HG03066 (cell line): ENCODE results near the gene LUC7L2.
"Not testable (repeated sequence)": the region's sequence is repeated elsewhere in the genome, so short reads cannot be mapped to it uniquely, and the experiment has no call there.

Experiments used
- ATAC-seq: cut with Tn5 transposase; IDR thresholded peaks from one replicate; pipeline ENCODE4 v1.9.1; 2021; ENCODE audit warnings: low read depth; ENCODE audit not compliant: unreplicated experiment

The LUC7L2 gene

GRCh38 chr7:139393621-139394211 lies 34.0 kb downstream of the LUC7L2 start:
- no peak for ATAC-seq

- ATAC-seq: no peak
Measured at GRCh38 chr7:139394540-139394939, 34.8 kb downstream of the LUC7L2 start.

DNA sequence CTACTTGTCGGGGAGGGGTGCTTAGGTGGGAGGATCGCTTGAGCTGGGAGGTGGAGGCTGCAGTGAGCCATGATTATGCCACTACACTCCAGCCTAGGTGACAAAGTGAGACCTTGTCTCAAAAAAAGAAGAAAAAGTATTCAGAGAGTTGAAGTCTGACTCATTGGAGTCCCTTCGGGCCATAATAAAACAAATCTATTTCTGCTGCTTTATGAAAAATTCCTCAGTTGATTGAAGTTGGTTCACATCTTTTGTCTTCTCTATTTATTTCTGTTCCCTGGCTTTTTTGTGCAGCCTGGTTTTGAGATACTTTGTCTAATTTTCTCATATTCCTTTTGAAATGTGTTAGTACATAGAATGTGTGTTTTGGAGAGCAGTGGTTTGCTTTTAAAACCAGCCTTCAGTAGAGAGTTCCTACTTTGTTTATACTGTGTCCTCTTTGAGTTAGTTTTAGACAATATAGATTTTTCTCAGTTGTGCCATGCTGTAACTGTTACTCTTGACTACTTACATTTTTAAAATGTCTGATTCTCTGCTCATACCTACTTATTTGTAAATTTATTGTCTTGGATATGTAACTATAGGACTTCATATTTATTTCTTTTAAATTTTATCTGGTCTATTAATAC lies 36.7 kb downstream of the LUC7L2 start:
- ATAC-seq: no peak

GRCh38 chr7:139397192-139397591 lies 37.5 kb downstream of the LUC7L2 start:
- no peak for ATAC-seq

- ATAC-seq: no peak
Measured at GRCh38 chr7:139403601-139404000, 43.9 kb downstream of the LUC7L2 start.

DNA sequence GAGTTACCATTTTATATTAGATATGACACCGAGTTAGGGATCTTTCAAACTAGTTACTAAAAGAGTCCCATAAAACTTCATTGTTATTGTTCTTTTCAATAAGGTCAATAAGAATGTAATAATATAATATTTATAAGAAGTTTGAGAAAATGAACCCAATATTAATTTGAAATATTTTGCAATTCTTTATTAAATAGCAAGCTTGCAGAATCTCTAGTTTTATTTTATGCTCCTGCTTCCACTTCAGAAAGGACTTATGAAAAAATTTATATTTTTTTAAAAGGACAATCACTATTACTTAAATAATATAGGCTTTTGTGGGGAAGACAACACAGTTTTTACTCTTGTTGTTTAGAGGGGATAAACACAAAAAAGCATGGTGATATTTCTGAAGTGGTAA lies 47.9 kb downstream of the LUC7L2 start:
- ATAC-seq: no peak

DNA sequence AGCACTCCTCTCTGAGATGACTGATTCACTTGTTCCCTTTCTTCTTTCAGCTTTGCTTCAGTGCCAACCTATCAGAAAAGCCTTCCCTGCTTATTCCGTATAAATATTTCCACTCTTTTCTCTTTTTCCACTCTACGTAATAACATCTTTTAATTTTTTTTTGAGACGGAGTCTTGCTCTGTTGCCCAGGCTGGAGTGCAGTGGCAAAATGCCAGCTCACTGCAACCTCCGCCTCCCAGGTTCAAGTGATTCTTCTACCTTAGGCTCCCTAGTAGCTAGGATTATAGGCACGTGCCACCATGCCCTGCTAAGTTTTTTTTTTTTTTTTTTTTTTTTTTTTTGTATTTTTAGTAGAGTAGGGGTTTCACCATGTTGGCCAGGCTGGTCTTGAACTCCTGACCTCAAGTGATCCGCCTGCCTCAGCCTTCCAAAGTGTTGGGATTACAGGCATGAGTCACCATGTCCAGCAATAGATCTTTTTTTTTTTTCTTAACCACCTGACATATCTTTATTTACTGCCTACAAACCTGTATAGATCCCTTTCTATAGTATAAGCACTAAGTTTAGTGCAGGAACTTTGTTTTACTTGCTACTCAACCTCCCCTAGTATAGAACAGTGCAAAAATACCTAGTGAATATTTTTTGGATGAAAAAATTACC lies 55.2 kb downstream of the LUC7L2 start:
- ATAC-seq: not testable (repeated sequence)

DNA sequence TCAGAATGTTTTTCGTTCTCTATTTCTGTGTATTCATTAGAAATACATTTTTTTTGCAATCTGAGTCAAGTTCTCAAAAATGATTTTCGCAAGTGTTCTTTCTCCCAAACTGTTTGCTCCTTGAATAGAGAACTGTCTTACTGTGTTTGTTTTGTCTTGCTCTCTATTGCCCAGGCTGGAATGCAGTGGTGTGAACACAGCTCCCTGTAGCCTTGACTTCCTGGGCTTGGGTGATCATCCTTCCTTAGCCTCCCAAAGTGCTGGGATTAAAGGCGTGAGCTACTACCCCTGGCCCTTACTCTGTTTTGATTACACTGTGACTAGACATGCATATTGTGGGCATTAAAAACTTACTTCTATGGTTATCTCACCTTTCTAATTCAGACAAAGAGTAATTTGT lies 56.7 kb downstream of the LUC7L2 start:
- no peak for ATAC-seq

DNA sequence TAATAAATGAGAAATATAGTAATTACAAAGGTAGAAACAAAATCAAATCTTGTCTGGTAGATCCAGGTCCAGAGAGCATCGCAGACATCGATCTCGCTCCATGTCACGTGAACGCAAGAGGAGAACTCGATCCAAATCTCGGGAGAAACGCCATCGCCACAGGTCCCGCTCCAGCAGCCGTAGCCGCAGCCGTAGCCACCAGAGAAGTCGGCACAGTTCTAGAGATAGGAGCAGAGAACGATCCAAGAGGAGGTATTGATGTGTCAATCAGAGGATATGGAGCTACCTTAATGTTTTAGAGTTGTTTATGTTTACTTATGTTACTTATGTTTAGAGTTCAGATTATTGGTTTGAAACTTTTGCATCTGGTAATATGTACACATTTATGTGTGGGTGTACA lies 57.8 kb downstream of the LUC7L2 start:
- no peak for ATAC-seq

DNA sequence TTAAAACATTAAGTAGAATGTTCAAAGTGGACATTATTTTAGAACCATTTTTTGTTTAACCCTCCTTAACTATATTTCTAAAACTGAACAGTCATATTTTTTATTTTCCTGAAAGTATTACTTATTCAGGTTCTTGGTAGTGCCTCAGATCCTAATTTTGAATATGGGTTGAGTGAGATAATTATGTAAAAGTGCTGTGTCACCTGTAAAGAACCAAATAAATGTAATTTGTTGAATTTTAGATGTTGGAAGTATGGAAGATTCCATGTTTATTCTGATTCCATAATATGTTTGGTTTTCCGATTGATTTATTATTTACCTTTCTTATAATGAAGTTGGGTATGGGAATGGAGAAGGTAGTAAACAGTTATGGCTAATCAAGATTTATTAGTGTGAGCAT lies 61.4 kb downstream of the LUC7L2 start:
- no peak for ATAC-seq

DNA sequence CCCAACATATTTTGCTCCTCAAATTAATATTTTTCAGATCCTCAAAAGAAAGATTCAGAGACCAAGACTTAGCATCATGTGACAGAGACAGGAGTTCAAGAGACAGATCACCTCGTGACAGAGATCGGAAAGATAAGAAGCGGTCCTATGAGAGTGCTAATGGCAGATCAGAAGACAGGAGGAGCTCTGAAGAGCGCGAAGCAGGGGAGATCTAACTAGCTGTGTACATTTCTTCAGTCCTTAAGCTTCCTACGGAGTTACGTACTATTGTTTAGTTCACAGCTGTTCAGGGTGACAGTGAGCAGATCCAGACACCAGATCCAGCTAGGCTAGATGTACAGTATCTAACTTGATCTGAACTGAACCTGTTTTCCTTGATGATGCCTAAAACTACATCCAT lies 62.4 kb downstream of the LUC7L2 start:
- no peak for ATAC-seq

- no peak for ATAC-seq
Measured at GRCh38 chr7:139423091-139423490, 63.4 kb downstream of the LUC7L2 start.

DNA sequence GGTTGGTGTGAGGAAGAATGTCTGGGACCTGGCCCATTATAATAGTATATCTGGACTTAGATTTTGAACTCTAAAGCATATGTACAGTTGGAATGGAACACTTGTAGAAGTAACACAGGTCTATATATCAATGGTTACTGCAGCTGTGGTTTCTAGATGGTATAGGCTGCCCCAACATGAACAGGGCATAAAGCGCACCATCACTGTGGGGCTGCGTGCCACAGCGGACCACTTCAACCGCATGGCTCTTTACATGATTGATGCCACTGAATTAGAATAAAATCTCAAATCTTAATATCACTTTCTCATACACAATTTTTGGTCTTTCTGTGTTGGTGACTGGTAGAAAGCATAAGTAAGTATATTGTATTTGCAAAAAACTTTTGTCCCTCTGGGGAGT lies 64.3 kb downstream of the LUC7L2 start:
- ATAC-seq: no peak

DNA sequence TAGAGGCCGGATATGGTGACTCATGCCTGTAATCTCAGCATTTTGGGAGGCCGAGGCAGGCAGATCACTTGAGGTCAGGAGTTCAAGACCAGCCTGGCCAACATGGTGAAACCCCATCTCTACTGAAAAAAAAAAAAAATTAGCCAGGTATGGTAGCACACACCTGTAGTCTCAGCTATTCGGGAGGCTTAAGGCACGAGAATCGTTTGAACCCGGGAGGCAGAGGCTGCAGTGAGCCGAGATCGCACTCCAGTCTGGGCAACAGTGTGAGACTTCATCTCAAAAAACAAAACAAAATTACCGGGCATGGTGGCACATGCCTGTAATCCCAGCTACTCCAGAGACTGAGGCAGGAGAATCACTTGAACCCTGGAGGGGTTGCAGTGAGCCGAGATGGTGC lies 66.0 kb downstream of the LUC7L2 start:
- not testable (repeated sequence) for ATAC-seq

GRCh38 chr7:139426258-139427028 lies 66.7 kb downstream of the LUC7L2 start:
- no peak for ATAC-seq

DNA sequence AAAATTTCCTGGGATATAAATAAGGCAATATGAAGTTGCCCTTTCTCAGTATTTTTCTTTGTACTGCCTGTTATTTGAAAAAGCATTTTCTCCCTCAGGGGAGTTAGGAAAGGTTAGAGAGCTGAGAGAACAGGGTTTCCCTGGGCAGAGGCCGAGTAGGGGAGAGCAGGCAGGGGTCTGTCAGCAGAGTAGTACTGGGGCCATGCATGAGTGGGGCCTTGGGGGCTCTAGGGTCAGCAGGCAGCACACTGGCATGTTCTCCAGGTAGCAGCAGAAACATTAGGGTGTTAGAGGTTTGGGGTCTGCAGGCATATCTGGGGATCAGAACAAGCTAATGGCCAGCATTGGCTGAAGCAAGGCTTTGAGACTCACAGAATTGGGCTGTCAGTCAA lies 67.3 kb downstream of the LUC7L2 start:
- no peak for ATAC-seq

GRCh38 chr7:139427788-139428187 lies 68.1 kb downstream of the LUC7L2 start:
- no peak for ATAC-seq

- ATAC-seq: not testable (repeated sequence)
Measured at GRCh38 chr7:139429735-139430134, 70.0 kb downstream of the LUC7L2 start.

DNA sequence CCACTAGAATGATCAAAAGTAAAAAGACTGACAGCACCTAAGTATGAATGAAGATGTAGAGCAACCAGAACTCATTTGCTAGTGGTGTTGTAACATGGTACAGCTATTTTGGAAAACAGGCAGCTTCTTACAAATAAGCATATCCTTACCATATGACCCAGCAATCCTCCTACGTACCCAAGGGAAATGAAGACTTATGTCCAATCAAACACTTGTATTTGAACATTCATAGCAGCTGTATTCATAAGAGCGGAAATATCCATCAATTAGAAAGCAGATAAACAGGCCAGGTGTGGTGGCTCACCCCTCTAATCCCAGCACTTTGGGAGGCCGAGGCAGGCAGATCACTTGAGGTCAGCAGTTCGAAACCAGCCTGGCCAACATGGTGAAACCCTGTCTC lies 70.7 kb downstream of the LUC7L2 start:
- no peak for ATAC-seq

- no peak for ATAC-seq
Measured at GRCh38 chr7:139431010-139431409, 71.3 kb downstream of the LUC7L2 start.

- no peak for ATAC-seq
Measured at GRCh38 chr7:139431459-139431858, 71.8 kb downstream of the LUC7L2 start.
